CD4-positive, alpha-beta T cell treated with Interleukin-15 for 4 hours (primary cell): ENCODE results near the gene LILRB4.
"Not testable (repeated sequence)": the region's sequence is repeated elsewhere in the genome, so short reads cannot be mapped to it uniquely, and the experiment has no call there.

Experiments
- DNase-seq: peaks from one replicate; pipeline ENCODE4 v3.0.0-alpha.2; 2020; ENCODE audit warnings: low spot score

Gene LILRB4

DNA sequence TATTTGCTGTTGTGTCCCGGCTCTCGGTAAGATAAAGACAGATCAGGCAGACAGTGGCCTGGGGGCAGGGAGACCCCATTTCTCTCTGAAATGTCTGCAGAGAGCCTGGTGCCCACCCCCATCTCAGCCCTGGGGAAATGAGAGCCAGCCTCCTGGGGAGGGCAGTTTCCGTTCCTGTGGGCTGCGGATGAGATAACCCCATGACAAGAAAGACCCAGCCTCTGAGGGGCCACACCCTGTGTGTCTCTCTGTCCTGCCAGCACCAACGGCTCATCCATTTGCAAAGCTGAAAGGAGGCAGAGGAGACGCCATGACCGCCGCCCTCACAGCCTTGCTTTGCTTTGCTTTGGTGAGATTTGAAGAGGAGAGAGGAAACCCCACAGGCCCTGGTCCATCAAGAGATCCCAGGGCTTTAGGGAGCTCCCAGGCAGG lies 33.3 kb downstream of the LILRB4 start:
- no peak for DNase-seq

DNA sequence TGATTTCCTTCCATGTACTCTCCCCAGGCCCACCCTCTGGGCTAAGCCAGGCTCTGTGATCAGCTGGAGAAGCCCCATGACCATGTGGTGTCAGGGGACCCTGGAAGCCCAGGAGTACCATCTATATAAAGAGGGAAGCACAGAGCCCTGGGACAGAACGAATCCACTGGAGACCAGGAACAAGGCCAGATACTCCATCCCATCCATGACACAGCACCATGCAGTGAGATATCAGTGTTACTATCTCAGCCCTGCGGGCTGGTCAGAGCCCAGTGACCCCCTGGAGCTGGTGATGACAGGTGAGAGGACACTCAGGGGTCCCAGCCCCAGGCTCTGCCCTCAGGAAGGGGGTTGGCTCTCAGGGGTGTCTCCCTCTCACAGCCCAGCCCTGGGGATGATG lies 34.0 kb downstream of the LILRB4 start:
- DNase-seq = no peak

DNA sequence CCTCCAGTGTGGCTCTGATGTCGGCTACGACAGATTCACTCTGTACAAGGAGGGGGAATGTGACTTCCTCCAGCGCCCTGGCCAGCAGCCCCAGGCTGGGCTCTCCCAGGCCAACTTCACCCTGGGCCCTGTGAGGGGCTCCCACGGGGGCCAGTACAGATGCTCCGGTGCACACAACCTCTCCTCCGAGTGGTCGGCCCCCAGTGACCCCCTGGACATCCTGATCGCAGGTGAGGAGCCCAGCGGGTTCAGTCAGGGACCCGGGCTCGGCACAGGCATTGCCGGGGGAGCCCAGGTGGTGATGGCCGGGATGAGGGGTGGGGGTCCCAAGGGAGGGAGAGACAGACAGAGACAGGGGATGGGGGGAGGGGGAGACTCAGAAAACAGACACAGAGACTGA lies 34.9 kb downstream of the LILRB4 start:
- not testable (repeated sequence) for DNase-seq

DNA sequence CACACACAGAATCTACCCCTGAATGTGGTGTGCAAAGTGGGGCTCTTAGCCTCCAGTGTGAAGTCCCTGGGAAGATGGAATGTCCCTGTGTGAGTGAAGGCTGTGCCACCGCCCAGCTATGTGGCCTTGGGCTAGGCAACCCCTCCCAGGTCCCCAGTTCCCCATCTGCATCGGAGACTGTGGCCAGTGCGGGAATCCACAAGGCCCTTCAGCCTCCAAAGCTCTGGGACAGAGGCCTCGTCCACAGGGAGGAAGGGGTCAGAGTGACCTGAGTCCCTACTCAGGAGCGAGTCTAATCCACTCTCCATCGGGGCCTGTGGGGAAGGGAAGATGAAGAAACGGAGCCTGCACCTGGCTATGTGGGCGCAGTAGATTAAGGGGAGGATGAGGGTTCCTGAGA lies 42.1 kb downstream of the LILRB4 start:
- DNase-seq = no peak

DNA sequence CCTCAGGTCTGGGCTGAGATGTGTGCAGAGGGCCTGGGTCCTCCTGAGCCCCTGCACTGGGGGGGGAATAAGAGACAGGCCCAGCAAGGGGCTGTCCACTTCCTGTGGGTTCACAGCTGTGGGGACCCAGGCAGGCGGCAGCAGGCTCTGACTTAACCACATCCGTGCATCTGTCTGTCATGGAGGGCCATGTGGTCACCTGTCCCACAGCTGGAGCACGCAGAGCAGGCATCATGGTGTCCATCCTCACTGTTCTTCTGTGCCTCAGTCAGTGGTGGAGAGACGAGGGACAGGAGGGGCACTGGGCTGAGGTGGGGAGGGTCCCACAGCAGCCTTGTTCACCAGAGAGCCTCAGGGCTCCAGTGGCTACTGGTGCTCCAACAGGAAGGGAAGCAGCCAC lies 45.2 kb downstream of the LILRB4 start:
- DNase-seq = no peak

DNA sequence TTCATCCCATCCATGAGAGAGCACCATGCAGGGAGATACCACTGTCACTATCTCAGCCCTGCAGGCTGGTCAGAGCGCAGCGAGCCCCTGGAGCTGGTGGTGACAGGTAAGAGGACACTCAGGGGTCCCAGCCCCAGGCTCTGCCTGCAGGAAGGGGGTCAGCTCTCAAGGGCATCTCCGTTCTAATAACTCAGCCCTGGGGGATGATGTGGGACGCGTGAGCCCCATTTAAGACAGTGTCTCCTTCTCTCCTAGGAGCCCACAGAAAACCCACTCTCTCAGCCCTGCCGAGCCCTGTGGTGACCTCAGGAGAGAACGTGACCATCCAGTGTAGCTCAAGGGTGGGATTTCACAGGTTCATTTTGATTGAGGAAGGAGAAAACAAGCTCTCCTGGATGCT lies 46.0 kb downstream of the LILRB4 start:
- DNase-seq = no peak

DNA sequence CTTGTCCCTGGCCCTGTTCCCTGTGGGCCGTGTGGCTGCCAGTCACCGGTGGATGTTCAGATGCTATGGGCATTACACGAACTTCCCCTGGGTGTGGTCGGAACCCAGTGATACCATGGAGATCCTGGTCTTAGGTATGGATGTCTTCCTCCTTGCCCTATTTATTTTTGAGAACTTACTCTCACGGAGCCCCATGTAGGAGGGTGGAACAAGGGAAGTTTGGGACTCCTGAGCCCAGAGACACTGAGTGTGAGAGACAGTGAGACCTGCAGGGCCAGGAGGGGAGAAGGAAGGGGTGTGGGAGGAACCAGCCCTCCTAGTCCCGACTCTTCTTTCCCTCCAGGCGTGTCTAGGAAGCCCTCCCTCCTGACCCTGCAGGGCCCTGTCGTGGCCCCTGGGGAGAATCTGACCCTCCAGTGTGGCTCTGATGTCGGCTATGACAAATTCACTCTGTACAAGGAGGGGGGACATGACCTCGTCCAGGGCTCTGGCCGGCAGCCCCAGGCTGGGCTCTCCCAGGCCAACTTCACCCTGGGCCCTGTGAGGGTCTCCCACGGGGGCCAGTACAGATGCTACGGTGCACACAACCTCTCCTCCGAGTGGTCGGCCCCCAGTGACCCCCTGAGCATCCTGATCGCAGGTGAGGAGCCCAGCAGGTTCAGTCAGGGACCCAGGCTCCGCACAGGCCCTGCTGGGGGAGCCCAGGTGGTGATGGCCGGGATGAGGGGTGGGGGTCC lies 46.6 kb downstream of the LILRB4 start:
- no peak for DNase-seq

DNA sequence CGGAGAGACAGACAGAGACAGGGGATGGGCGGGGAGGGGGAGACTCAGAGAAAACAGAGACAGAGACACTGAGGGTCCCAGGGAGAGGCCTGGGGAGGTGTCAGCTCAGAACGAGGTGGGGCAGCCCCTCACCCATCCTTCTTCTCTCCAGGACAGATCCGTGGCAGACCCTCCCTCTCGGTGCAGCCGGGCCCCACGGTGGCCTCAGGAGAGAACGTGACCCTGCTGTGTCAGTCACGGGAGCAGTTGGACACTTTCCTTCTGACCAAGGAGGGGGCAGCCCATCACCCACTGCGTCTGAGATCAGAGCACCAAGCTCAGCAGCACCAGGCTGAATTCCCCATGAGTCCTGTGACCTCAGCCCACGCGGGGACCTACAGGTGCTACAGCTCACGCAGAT lies 47.2 kb downstream of the LILRB4 start:
- not testable (repeated sequence) for DNase-seq
